ENCODE results near the gene SORCS2.
A peak's percentile ranks its signal among the peaks of the same experiment; 100 is the strongest.

The SORCS2 gene

GRCh38 chr4:7714176-7714575, 521.8 kb downstream of the SORCS2 start:
- no peak for DNase-seq (ENCODE audit: low read depth in 3 of 3, low spot score in 1 of 3)

- no peak for DNase-seq (ENCODE audit: low read depth in 3 of 3, low spot score in 1 of 3)
These were observed 522.4 kb downstream of the SORCS2 start for GRCh38 chr4:7714738-7715137.

GRCh38 chr4:7715271-7716009, 523.1 kb downstream of the SORCS2 start:
- DNase-seq (ENCODE audit: low read depth in 3 of 3, low spot score in 1 of 3): no peak

GRCh38 chr4:7716010-7716721, 523.8 kb downstream of the SORCS2 start:
- DNase-seq (ENCODE audit: low read depth in 3 of 3, low spot score in 1 of 3): no peak

GRCh38 chr4:7717161-7717560, 524.8 kb downstream of the SORCS2 start:
- no peak for DNase-seq (ENCODE audit: low read depth in 3 of 3, low spot score in 1 of 3)

GRCh38 chr4:7717946-7718490, 525.7 kb downstream of the SORCS2 start:
- no peak for DNase-seq (ENCODE audit: low read depth in 3 of 3, low spot score in 1 of 3)

- DNase-seq (ENCODE audit: low read depth in 3 of 3, low spot score in 1 of 3): peak in 2 of 3 donors; percentile 12 to 63
These were observed 527.2 kb downstream of the SORCS2 start for GRCh38 chr4:7719354-7720174.

- DNase-seq (ENCODE audit: low read depth in 3 of 3, low spot score in 1 of 3): no peak
These were observed 529.7 kb downstream of the SORCS2 start for GRCh38 chr4:7721984-7722551.

- DNase-seq (ENCODE audit: low read depth in 3 of 3, low spot score in 1 of 3): no peak
These were observed 530.5 kb downstream of the SORCS2 start for GRCh38 chr4:7722766-7723387.

GRCh38 chr4:7723625-7724024, 531.3 kb downstream of the SORCS2 start:
- no peak for DNase-seq (ENCODE audit: low read depth in 3 of 3, low spot score in 1 of 3)

GRCh38 chr4:7725951-7726350, 533.6 kb downstream of the SORCS2 start:
- no peak for DNase-seq (ENCODE audit: low read depth in 3 of 3, low spot score in 1 of 3)

- no peak for DNase-seq (ENCODE audit: low read depth in 3 of 3, low spot score in 1 of 3)
These were observed 534.5 kb downstream of the SORCS2 start for GRCh38 chr4:7726665-7727413.

GRCh38 chr4:7727749-7728148, 535.4 kb downstream of the SORCS2 start:
- no peak for DNase-seq (ENCODE audit: low read depth in 3 of 3, low spot score in 1 of 3)

GRCh38 chr4:7731437-7731836, 539.1 kb downstream of the SORCS2 start:
- no peak for DNase-seq (ENCODE audit: low read depth in 3 of 3, low spot score in 1 of 3)

GRCh38 chr4:7732263-7732662, 539.9 kb downstream of the SORCS2 start:
- no peak for DNase-seq (ENCODE audit: low read depth in 3 of 3, low spot score in 1 of 3)

GRCh38 chr4:7733201-7733600, 540.9 kb downstream of the SORCS2 start:
- DNase-seq (ENCODE audit: low read depth in 3 of 3, low spot score in 1 of 3): no peak

GRCh38 chr4:7733801-7734650, 541.7 kb downstream of the SORCS2 start:
- no peak for DNase-seq (ENCODE audit: low read depth in 3 of 3, low spot score in 1 of 3)

GRCh38 chr4:7734651-7735260, 542.4 kb downstream of the SORCS2 start:
- no peak for DNase-seq (ENCODE audit: low read depth in 3 of 3, low spot score in 1 of 3)

- DNase-seq (ENCODE audit: low read depth in 3 of 3, low spot score in 1 of 3): no peak
These were observed 543.1 kb downstream of the SORCS2 start for GRCh38 chr4:7735395-7735794.
